Activated T-helper 1 cell treated with anti-CD3 and anti-CD28 coated beads, Interleukin-12 subunit alpha, Interleukin-12 subunit beta, Interleukin-2, Interleukin-4 antibody, amounts not matched to agents 30 ng/mL and 10 ng/mL and 1 ng/mL, durations not matched to agents 14 hours and 24 hours and 36 hours (primary cell): ENCODE results near the gene MPRIP. TPM values are rescaled to one million over a fixed set of nuclear protein-coding genes. Genes with fewer than 3 reads are reported as not detected.
A peak's percentile ranks its signal among the peaks of the same experiment; 100 is the strongest.

Experiments
- DNase-seq: peaks from one replicate; pipeline ENCODE4 v3.0.0; 2021; ENCODE audit warnings: low spot score
- H3K27ac Mint-ChIP-seq: one replicate; pipeline ENCODE4 v1.8.0; 2021; ENCODE audit warnings: mild to moderate bottlenecking, mixed read lengths
- H3K27me3 Mint-ChIP-seq: one replicate; pipeline ENCODE4 v1.8.0; 2022; ENCODE audit warnings: mild to moderate bottlenecking, moderate library complexity, mixed read lengths; ENCODE audit not compliant: insufficient read depth
- H3K36me3 Mint-ChIP-seq: one replicate; pipeline ENCODE4 v1.8.0; 2021; ENCODE audit warnings: low read depth, mixed read lengths
- H3K4me1 Mint-ChIP-seq: one replicate; pipeline ENCODE4 v1.8.0; 2021; ENCODE audit warnings: low read depth, mixed read lengths
- H3K4me3 Mint-ChIP-seq: one replicate; pipeline ENCODE4 v1.8.0; 2021; ENCODE audit warnings: mild to moderate bottlenecking, moderate library complexity, mixed read lengths
- H3K9me3 Mint-ChIP-seq: one replicate; pipeline ENCODE4 v1.8.0; 2021; ENCODE audit warnings: mixed read lengths
- intact Hi-C: fragments of 100-400 bp; cut with micrococcal nuclease; formaldehyde crosslinking; loops from one replicate; pipeline ENCODE4 v1.15.1; 2024
- total RNA-seq: library from RNA; stranded (reverse); gene quantifications from 2 replicates; pipeline ENCODE4 v1.2.3, GENCODE V29; 2022

The MPRIP gene
- total RNA-seq, 1 donor from 2014 or later = 175 TPM

DNA sequence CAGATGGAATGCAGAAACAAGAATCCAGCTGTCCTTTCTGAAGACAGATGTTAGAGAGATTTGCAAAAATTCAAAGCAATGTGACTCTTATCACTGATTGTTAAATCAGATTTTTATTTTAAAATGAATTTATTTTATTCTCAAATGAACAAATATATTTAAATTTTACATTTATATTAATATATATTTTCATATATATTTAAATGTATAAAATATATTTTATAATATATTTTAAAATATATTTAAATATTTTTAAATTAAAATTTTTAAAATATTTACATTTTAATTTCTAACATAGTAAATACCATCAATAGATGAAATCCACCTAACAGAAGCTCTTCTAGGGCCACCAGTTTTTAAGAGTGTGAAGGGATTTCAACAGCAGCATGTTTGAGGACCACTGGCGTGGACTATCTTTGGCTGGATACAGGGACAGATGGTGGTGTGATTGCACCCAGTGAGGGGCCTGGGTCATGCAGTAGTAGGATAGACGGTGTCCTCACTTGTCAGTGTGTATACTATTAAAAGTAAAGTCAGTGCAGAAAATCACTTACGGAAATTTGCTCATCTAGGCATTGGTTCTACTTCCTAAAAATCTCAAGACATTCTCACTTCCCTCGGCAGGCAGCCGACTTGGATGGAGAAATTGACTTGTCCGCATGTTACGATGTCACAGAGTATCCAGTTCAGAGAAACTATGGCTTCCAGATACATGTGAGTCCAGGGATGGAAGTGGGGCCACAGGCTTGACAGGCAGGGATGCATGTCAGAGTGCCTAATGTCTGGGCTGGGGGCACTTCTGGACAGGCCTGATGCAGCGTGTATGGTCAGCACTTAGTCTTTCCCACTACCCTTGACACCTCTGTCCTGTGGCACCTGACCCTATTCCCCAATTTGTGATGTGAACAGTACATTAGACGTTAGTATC, 107.5 kb downstream of the MPRIP start:
- intact Hi-C loops = loop anchor here (1.0 to 2.0 kb wide), 3 partner anchors 30 to 155 kb away; partner anchors contain the start of gene FLCN
- no peak for DNase-seq
- Mint-ChIP-seq H3K27me3 (no peaks in the 10 kb centered on the region), H3K4me1 (peaks cover 48% of the 10 kb centered on the region), H3K9me3 (no peaks in the 10 kb centered on the region), H3K27ac (peak overlapping the region; percentile 72), H3K36me3 (peaks cover 47% of the 10 kb centered on the region), H3K4me3 (peak overlapping the region; percentile 12)

DNA sequence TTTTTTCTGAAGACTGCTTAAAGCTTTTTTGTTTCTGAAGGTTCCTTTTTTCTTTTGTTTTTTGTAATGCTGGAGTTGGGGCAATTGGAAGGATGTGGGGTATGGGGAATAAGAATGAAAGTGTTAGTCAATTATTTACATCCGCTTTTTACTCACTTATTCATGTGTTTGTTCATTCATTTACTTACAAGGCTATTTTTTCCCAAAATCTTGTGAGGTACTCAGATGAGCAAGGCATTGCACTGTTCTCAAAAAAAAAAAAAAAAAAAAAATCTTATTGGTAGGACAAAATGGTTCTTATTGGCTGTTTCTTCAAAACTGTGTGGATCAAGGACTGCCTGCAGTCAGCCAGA, 108.2 kb downstream of the MPRIP start:
- peak overlapping the region; percentile 12 for H3K4me3 Mint-ChIP-seq
- no peak for DNase-seq
- H3K27me3 Mint-ChIP-seq = no peaks in the 10 kb centered on the region
- H3K36me3 Mint-ChIP-seq = peaks cover 51% of the 10 kb centered on the region
- intact Hi-C loops = loop anchor here (1.0 to 2.0 kb wide), 3 partner anchors 31 to 154 kb away; partner anchors contain the start of gene FLCN
- no peaks in the 10 kb centered on the region for H3K9me3 Mint-ChIP-seq
- peak overlapping the region; percentile 72 for H3K27ac Mint-ChIP-seq
- H3K4me1 Mint-ChIP-seq = peaks cover 51% of the 10 kb centered on the region

DNA sequence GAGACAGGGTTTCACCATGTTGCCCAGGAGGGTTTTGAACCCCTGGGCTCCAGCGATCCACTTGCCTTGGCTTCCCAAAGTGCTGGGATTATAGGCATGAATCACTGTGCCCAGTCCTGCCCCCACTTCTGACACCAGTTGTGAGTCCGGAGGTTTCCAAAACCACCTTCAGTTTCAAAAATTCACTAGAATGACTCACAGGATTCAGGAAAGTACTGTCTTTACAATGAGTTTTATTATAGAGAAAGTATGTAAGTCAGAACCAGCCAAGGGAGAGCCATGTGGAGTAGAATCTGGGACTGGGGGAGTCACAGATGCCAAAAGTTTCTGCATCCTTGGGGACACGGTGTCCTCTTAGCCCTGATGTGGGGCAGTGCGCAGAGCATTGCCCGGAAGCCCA, 108.8 kb downstream of the MPRIP start:
- H3K4me1 Mint-ChIP-seq = peaks cover 56% of the 10 kb centered on the region
- intact Hi-C loops = loop anchor here (1.0 to 2.0 kb wide), 4 partner anchors 28 to 154 kb away; partner anchors contain the start of gene FLCN
- no peak for DNase-seq
- H3K9me3 Mint-ChIP-seq = no peaks in the 10 kb centered on the region
- peaks cover 51% of the 10 kb centered on the region for H3K36me3 Mint-ChIP-seq
- H3K4me3 Mint-ChIP-seq = peak overlapping the region; percentile 30
- H3K27ac Mint-ChIP-seq = peak overlapping the region; percentile 68
- no peaks in the 10 kb centered on the region for H3K27me3 Mint-ChIP-seq

DNA sequence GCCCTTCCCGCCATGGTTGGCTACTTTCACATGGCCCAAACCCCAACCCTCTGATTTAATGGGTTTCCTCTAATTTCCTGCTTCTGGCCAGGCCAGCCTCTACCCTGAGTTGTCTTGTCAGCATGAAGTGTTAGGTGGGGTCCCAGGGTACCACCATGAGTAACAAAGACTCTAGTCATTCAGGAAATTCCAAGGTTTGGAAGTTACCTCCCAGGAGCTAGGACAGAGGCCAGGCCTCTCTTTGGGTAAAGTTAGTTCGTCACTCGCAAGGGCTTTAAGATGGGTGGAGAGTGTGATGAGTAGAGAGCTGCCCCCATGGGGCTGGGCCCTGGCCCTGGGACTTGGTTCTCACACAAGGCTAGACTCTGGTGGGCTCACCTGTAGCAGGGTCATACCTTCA, 109.3 kb downstream of the MPRIP start:
- Mint-ChIP-seq H3K4me3 (peak overlapping the region; percentile 30), H3K36me3 (peaks cover 51% of the 10 kb centered on the region), H3K27ac (peak overlapping the region; percentile 68), H3K27me3 (no peaks in the 10 kb centered on the region), H3K9me3 (no peaks in the 10 kb centered on the region), H3K4me1 (peaks cover 56% of the 10 kb centered on the region)
- no peak for DNase-seq
- intact Hi-C loops = loop anchor here (1.0 to 2.0 kb wide), 4 partner anchors 28 to 153 kb away; partner anchors contain the start of gene FLCN

DNA sequence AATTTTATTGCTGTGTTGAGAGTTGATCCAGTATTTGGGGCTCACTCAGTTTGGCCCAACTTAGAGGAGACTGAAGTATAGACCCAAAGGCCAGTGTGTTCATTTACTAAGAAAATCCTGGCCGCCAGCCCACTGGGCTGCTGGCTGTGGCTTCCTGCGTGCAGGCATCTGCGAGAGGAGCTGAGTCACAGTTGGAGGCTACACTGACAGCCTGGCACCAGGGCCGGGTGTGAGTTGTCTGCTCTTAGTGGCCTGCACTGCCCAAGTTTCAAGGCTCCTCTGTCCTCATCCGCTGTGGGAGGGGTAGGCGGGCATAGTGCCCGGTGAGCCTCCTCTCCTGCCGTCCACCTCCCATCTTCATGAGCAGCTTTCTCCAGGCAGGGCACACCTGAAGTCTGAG, 109.7 kb downstream of the MPRIP start:
- no peak overlapping the region for H3K4me3 Mint-ChIP-seq
- H3K36me3 Mint-ChIP-seq = peaks cover 51% of the 10 kb centered on the region
- intact Hi-C loops = loop anchor here (1.0 to 2.0 kb wide), 4 partner anchors 27 to 153 kb away; partner anchors contain the start of gene FLCN
- H3K27ac Mint-ChIP-seq = peak overlapping the region; percentile 68
- no peak for DNase-seq
- H3K4me1 Mint-ChIP-seq = peaks cover 56% of the 10 kb centered on the region
- H3K27me3 Mint-ChIP-seq = no peaks in the 10 kb centered on the region
- H3K9me3 Mint-ChIP-seq = no peaks in the 10 kb centered on the region

DNA sequence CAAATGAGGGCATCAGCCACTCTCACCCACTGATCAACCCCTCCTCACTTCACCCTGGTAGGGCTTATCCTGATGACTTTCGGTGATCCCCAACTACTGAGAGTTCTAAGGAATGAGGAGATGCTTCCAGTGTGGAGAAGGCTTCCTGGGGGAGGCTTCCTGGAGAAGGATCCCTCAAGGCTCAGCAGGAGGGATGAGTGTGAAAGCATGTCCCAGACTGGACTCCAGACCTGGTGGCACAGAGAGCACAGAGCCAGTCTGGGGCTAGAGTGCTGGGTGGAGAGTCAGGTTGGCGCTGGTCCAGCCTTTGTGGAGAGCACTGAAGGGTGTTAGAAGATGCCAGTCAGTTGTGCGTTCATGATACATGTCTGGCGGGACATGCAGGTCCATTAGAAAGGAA, 110.1 kb downstream of the MPRIP start:
- Mint-ChIP-seq H3K9me3 (no peaks in the 10 kb centered on the region), H3K4me3 (no peak overlapping the region), H3K27ac (peak overlapping the region; percentile 65), H3K27me3 (no peaks in the 10 kb centered on the region), H3K4me1 (peaks cover 56% of the 10 kb centered on the region), H3K36me3 (peaks cover 51% of the 10 kb centered on the region)
- intact Hi-C loops = no loop called here
- DNase-seq = no peak

DNA sequence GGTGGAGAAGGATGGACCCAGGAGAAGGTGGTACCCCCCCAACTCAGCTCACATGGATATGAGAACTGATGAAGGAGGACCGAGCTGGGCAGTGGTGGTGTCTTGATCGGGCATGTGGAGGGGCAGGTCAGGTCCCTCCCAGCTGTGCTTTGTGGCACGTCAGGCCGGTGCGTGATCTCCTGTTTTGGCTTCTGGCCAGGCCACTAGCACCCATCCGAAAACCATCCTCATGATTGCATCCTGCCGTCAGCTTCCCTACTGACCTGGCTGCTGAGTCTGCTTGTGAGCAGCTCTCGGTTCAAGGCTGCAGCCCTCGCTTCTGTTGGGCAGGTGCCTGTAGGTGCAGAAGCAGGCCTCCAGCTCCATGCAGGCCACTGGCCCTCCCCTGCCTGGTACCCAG, 110.8 kb downstream of the MPRIP start:
- intact Hi-C loops = no loop called here

DNA sequence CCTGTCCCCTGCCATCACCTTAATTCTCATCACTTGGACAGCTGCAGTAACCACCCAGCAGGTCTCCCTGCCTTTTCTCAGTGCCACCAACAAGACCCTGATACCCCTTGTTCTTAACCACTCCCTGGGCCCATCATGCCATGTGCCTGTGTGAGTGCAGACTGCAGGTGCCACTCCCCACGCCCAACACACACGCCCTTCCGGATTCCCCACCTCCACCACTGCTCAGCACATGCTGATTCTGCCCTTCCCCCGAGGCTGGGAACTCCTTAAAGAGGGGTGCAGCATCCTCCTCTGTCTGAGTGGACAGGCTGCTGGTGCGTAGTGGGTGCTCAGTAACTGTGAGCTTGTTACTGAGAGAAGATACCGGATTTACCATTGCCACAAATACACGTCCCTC, 111.5 kb downstream of the MPRIP start:
- Mint-ChIP-seq H3K36me3 (peaks cover 43% of the 10 kb centered on the region), H3K27me3 (no peaks in the 10 kb centered on the region), H3K9me3 (no peaks in the 10 kb centered on the region), H3K4me1 (peaks cover 56% of the 10 kb centered on the region), H3K4me3 (peak overlapping the region; percentile 37), H3K27ac (peak overlapping the region; percentile 5)
- no peak for DNase-seq
- intact Hi-C loops = no loop called here

More for the DNA sequence above, 110.8 kb downstream of the MPRIP start:
- peaks cover 45% of the 10 kb centered on the region for H3K36me3 Mint-ChIP-seq
- no peak overlapping the region for H3K4me3 Mint-ChIP-seq
- H3K4me1 Mint-ChIP-seq = peaks cover 56% of the 10 kb centered on the region
- H3K27me3 Mint-ChIP-seq = no peaks in the 10 kb centered on the region
- no peaks in the 10 kb centered on the region for H3K9me3 Mint-ChIP-seq
- H3K27ac Mint-ChIP-seq = peak overlapping the region; percentile 79
- DNase-seq = no peak

DNA sequence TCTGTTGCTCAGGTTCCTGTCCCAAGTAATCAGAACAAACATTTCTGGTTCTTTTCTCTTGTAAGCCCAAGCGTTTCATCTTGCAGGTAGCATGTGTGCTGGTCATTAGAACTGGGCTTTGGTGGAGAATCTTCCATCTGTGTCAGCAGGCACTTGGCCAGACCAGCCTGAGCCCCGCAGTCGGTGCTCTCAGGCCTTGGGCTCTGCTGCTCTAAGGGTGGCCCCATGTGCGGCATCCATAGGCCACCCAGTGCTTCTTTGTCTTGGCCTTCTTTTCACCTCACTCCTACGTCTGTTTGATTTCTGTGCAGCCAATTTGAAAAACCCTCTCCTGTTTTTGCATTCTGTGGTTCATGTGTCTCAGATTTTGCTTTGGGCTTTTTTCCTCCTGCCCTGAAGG, 112.3 kb downstream of the MPRIP start:
- Mint-ChIP-seq H3K36me3 (peaks cover 49% of the 10 kb centered on the region), H3K4me1 (peaks cover 56% of the 10 kb centered on the region)
- intact Hi-C loops = no loop called here

DNA sequence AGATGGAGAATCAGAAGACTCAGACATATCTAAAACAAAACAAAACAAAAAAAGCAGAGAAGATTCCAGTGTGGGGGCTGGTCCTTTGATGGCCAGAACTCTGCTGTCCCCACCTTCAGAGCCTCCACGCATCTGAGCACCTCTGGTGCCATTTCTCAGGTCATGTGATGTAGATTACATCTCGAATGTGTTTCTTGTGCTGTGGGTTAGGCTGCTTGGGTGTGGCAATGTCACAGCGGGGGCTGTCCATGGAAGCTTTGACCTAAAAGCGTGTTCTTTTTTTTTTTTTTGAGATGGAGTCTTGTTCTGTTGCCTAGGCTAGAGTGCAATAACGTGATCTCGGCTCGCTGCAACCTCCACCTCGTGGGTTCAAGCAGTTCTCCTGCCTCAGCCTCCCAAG, 112.7 kb downstream of the MPRIP start:
- DNase-seq = no peak
- H3K36me3 Mint-ChIP-seq = peaks cover 46% of the 10 kb centered on the region
- intact Hi-C loops = no loop called here
- peak overlapping the region; percentile 83 for H3K27ac Mint-ChIP-seq
- no peak overlapping the region for H3K4me3 Mint-ChIP-seq
- peaks cover 52% of the 10 kb centered on the region for H3K4me1 Mint-ChIP-seq
- H3K27me3 Mint-ChIP-seq = no peaks in the 10 kb centered on the region
- no peaks in the 10 kb centered on the region for H3K9me3 Mint-ChIP-seq

More for the DNA sequence above, 112.3 kb downstream of the MPRIP start:
- peak overlapping the region; percentile 83 for H3K27ac Mint-ChIP-seq
- H3K27me3 Mint-ChIP-seq = no peaks in the 10 kb centered on the region
- H3K9me3 Mint-ChIP-seq = no peaks in the 10 kb centered on the region
- DNase-seq = no peak
- H3K4me3 Mint-ChIP-seq = no peak overlapping the region

DNA sequence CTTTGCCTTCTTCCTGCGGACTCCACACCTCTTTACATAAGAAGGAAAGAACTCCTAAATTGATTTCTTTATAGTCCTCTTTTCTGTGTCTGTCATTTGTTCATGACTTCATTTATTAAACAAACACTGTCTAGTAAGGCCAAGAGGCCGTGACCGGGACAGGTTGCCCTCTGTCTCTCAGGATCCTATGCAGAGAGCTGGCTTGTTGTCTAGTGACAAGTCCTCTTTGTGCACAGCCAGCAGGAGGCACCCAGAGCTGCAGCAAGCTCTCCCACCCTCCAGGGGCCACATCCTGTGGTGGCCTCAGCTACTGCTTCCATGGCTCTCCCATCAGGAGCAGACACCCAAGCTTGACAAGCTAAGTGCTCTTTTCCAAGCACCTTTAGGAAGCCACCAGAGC, 113.3 kb downstream of the MPRIP start:
- no peak for DNase-seq
- intact Hi-C loops = no loop called here
- Mint-ChIP-seq H3K36me3 (peaks cover 41% of the 10 kb centered on the region), H3K27ac (no peak overlapping the region), H3K4me1 (peaks cover 46% of the 10 kb centered on the region), H3K4me3 (no peak overlapping the region), H3K27me3 (no peaks in the 10 kb centered on the region), H3K9me3 (no peaks in the 10 kb centered on the region)

DNA sequence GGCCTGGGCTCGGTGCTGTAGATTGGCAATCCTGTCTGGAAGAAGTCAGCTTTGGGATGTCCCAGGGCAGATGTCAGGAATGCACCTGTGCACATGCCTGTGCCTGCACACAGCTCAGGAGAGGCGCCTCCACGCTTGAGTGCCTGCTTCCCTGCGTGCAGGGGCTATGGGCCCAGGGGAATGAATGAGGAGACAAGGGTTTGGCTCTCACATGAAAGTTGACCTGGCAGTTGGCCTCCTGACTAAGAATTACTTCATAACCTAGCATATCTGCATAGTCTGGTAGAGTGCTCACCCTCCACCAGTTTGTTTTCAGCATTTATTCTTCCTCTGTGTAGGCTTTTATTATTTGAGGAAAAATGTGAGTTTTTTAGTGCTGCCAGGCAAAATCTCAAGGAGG, 113.8 kb downstream of the MPRIP start:
- Mint-ChIP-seq H3K9me3 (no peaks in the 10 kb centered on the region), H3K4me1 (peaks cover 41% of the 10 kb centered on the region), H3K27me3 (no peaks in the 10 kb centered on the region), H3K4me3 (no peak overlapping the region), H3K36me3 (peaks cover 40% of the 10 kb centered on the region), H3K27ac (no peak overlapping the region)
- intact Hi-C loops = no loop called here
- DNase-seq = no peak

DNA sequence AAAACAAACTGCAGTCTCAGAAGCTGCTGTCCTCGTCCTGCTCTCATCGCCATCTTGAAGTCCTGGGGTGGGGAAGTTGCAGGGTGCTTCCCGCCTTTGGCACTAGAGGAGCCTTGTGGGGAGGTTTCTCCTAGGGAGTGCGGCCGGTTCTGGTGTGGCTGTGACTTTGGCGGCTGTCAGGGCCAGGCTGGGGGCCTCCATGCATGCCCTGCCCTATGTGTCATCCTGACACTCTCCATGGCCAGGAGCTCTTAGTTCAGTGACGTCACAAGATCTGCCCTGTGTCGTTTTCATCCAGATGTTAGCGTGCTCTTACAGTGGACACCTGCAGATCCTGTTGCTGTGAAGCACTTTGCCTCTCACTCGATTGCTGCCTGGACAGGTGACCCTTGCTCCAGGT, 114.3 kb downstream of the MPRIP start:
- Mint-ChIP-seq H3K4me1 (peaks cover 37% of the 10 kb centered on the region), H3K27ac (no peak overlapping the region), H3K36me3 (peaks cover 39% of the 10 kb centered on the region), H3K27me3 (no peaks in the 10 kb centered on the region), H3K9me3 (no peaks in the 10 kb centered on the region), H3K4me3 (no peak overlapping the region)
- intact Hi-C loops = no loop called here
- no peak for DNase-seq
